HS-5 (cell line): ENCODE results near the gene ADGRL1.
"Not testable (repeated sequence)": the region's sequence is repeated elsewhere in the genome, so short reads cannot be mapped to it uniquely, and the experiment has no call there.

Experiments used
- DNase-seq: peaks from one replicate; pipeline ENCODE4 v3.0.0-alpha.2; 2012; ENCODE audit warnings: low read depth

The ADGRL1 gene

DNA sequence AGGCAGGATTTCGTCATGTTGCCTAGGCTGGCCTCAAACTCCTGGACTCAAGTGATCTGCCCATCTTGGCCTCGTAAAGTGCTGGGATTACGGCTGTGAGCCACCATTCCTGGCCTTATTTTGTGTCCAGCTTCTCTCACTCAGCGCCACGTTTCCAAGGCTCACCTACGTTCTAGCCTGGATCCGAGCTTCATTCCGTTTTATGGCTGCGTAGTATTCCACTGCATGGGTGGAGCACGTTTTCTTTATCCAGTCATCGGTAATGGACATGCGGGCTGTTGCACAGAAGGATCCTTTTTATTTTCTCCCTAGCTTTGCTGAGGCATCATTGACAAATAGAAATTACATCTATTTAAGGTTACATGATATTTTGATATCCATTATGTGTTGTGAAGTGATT, 16.6 kb downstream of the ADGRL1 start:
- DNase-seq = no peak

DNA sequence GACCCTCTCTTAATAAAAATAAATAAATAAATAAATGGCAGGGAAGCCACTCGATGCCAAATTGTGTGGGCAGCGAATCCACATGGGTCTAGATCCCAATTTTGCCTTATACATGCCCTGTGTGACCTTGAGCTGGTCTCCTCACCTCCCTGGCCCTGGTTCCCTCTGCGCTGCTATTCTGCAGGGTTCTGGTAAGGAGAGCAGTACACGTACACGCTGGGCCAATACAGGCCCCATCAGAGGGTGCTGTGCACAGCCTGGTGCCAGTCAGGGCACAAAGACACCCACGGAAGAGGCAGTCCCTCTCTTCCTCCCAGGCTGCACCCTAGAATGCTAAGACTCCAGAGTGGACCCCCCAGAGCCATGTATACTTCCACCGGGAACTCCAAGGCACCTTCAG, 17.9 kb downstream of the ADGRL1 start:
- not testable (repeated sequence) for DNase-seq

DNA sequence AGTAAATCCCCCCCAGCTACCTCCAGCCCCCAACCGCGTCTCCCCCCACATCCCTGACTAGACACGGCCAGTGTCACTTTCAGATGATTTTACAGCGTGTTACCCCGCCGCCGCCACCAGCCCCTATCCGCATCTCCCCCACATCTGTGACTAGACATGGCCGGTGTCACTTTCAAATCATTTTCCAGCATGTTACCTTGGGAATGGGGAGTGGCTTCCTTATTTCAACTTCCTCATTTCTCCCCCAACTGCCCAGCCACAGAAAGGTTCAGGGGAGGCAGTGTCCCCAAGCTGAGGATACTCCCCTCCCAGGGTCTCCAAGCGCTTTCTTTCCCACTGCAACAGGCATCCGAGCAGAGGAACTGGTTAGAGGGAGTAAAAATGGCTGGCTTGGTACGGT, 18.4 kb downstream of the ADGRL1 start:
- DNase-seq = no peak

DNA sequence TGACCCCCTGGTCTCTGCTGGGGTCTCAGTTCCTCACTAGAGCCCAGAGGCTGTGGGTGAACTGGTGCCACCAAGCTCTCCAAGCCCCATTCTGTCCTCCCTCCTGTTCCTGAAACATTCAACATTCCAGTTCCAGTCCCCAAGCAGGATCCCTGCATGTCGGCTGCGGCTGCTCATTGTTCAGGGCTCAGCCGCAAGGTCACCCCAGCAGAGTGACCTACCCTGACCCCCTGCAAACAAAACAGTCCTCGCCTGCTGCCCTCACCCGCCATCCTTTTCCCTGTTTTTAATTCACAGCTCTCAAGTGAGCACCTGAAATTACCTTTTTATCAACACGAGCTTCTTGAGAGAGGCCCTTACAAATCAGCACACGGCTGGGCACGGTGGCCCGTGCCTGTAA, 19.3 kb downstream of the ADGRL1 start:
- DNase-seq = not testable (repeated sequence)

DNA sequence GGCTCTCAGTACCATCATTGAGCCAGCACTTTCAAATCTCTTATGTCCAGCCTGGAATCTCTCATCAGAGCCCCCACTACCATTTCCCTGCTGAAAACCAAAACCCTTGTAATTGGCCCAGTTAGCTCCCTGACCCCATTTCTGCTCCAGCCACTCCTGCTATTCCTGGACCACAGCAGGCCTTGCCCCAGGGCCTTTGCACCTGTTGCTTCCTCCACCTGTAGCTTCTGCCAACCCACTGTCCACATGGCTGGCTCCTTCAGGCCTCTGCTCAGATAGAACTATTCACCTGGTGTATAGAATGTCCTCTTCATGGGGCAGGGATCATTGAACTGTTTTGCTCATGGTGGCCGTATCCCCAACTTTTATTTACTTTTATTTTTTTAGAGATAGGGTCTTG, 20.3 kb downstream of the ADGRL1 start:
- DNase-seq = not testable (repeated sequence)

DNA sequence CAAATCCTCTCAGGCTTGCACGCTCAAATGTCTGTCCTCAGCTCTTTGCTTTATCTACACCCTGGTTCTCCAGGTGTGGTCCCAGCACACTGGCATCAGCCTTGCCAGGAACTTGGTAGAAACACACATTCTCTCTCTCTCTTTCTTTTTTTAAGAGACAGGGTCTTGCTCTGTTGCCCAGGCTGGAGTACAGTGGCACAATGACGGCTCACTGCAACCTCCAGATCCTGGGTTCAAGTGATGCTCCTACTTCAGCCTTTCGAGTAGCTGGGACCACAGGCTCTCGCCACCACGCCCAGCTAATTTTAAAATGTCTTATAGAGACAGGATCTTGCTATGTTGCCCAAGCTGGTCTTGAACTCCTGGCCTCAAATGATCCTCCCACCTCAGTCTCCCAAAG, 20.8 kb downstream of the ADGRL1 start:
- no peak for DNase-seq

DNA sequence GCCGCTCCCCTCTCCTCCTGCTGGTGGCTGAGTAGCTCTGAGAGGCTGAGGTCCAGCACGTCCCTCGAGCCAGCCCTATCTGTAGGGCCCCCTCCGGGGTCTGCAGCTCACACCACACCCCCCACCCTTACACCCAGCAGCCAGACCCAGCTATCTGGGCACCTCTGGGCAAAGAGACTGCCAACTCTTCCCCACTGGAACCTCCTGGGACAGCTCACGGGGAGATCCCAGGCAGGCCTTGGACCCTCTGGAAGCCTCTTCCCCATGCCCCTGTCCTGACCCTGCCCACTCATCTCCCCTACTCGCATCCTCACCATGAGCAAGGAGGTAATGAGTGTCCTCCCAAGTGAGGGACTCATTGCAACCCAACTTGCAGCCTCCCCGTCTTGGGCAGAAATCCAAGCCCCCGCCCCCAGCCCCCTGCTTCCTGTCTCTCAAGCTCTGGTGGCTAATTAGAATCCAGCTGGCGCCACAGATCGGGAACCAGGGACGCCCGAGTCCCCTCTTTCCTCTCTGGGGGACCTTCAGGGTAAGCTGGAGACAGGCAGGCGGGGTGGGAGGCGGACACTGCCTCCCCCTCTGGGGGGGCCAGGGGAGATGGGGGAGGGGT, 22.1 kb downstream of the ADGRL1 start:
- DNase-seq = no peak

DNA sequence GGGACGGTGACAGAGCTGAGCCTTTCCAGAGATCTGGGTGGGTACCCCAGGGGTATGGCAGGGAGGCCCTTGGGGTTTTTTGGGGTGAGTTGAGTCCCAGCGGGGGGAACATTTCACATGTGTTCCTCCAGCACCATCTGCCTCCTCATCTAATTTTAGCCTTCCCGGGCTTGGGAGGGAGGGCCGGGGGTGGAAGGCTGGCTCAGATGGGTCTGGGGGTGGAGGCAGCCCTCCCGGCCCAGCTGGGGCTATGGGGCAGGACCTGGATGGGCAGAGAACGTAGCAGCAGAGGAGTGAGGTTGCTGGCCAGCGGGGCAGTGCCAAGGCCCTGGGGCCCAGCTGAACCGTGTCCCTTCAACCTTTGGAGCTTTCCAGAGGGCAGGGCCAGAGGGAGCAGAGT, 23.5 kb downstream of the ADGRL1 start:
- DNase-seq = no peak

DNA sequence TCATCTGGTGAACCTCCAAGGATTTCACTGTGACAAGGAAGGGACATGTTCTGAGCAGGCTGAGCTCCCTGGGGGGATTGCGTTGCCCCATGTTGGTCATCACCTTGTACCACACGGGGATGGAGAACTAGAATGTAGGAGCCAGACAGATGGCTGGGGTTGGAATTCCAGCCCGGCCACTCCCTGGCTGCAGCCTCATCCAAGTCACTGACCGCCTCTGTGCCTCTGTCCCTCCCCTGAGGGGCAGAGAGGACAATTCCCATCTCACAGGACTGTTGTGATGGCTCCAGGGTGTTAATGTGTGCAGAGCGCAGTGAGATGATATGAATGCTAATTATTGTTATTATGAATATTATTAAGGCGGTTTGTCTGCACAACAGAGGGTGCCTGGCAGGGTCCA, 24.1 kb downstream of the ADGRL1 start:
- DNase-seq = no peak

DNA sequence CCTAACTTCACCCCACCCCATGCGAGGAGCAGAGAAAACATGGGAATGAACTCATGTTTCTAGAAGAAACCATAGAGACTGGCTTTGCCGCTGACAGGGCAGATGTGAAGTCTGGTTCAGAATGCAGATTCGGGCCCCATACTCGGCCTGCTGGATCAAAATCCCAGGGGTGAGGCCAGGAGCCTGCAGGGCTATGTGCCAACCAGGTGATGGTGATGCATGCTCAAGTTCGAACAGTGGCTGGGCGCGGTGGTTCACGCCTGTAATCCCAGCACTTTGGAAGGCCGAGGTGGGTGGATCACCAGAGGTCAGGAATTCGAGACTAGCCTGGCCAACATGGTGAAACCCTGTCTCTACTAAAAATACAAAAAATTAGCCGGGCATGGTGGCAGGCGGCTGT, 24.8 kb downstream of the ADGRL1 start:
- not testable (repeated sequence) for DNase-seq

DNA sequence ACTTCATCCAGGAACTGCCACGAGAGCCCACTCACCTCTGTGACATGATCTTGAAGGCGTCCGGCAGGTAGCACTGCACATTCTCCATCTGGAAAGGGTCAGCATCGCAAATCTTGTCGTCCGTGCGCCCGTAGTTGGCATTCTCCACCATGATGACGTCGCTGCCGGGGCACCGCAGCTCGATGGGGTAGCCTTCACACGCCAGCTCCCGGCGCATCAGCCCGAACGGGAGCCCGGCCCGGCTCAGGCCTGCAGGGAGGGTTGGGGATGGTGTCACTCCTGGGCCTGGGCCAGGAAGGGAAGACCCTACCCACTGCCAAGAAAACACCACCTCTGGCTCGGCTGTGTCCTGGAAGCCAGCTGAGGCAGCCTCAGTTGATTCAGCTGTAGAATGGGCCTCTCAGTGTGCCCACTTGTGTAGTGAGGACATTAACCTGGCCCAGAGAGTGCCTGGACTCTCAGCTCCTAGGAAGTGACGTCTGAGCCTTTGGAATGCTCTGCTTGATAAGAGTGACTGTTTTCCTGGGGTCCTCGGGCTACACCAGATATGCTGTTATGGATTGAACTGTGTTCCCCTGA, 28.4 kb downstream of the ADGRL1 start:
- no peak for DNase-seq

DNA sequence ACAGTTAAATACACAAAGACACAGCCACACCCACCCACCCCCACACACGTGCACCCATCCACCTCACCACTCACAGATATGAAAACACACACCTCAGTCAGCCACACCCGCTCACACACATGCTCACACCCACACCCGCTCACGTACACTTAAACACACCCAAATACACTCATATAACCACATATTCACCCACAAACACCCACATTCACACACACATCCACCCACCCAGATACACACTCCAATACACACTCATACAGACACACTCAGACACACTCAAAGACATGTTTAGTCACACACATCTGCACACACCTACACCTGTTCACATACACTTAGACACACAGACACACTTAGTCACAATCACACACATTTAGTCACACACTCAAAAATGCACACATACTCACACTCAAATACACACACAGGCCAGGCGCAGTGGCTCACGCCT, 30.6 kb downstream of the ADGRL1 start:
- no peak for DNase-seq

DNA sequence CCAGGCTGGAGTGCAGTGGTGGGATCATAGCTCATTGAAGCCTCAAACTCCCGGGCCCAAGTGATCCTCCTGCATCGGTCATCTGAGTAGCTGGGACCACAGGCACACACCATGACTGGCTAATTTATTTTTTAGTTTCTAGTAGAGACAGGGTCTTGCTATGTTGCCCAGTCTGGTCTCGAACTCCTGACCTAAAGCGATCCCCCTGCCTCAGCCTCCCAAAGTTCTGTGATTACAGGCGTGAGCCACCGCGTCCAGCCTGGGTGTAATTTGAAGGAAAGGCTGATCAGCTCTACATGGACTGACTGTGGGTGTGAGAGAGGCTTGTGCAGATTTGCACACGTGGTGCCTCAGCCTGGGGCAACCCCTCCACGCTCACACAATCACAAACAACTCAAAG, 31.1 kb downstream of the ADGRL1 start:
- DNase-seq = no peak

DNA sequence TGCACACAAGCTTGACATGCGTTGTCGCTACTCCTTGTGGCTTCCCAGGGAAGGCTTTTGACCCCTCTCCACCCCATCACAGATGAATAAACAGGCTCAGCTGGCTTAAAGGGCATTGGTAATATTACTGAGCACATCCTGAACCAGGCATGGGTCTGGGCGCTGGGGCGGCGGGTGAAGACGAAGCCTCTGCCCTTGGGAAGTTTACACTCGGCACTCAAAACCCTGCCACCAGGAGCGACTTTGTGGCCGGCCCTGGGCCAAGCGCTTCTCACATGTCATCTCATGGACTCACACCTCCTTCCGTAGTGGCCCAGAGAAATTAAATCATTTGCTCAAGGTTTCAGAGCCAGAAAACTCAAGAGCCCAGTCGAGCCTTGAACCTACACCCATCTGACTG, 37.0 kb downstream of the ADGRL1 start:
- no peak for DNase-seq

DNA sequence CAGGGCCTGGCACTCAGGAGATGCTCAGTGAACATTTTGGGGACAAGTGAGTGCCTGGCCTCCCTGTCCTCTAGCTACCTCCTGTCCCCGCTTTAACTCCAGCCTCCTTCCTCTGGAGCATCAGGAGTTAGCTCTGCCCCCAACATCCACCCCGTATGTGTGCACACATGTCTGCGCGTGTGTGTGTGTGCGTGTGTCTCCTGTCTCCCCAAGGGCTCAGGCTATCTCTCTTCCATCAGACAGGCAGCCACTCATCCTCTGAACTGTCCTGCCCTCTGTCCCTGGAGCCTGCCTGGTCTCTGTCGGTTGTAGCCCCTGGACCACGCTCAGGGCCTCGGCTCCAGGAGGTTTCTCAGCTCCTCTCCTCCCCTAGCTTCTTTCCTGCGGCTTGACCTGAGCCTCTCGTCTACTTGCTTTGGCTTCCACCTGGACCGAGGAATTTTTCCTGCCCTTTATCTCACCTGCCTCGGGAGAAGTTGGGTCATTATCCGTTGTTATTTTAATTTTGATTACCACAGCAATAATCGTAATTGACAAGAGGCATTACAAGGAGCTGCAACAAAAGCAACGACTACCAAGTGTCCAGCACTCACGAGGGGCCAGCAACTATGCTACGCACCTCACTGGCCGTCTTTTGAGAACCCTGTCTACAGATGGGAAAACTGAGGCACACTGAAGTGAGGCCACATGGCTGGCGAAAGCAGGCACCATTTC, 37.6 kb downstream of the ADGRL1 start:
- DNase-seq = no peak

DNA sequence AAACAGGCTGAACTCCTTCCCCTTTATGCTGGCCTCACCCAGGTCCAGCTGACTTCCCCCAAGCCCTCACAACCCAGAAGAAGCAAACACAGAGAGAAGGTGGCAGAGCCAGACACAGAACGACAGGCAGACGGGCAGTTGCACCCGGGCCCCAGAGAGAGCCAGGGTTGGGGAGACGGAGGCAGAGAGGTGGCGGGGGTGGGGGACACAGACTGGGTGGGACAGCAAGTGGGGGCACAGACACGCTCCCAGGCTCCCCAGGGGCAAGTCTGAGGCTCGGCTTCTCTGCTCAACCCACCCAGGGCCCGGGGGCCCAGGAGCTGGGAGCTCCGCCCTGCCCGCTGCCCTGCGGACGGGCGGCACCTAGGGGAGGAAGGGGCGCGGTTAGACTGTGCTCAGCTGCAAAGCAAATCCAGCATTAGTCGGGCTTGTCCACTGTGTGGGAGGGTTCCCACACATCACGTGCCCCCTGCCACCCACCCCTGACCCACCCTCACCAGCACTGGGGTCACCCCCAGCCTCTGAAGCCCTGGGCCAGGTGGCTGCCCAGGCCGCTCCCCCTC, 38.3 kb downstream of the ADGRL1 start:
- no peak for DNase-seq

DNA sequence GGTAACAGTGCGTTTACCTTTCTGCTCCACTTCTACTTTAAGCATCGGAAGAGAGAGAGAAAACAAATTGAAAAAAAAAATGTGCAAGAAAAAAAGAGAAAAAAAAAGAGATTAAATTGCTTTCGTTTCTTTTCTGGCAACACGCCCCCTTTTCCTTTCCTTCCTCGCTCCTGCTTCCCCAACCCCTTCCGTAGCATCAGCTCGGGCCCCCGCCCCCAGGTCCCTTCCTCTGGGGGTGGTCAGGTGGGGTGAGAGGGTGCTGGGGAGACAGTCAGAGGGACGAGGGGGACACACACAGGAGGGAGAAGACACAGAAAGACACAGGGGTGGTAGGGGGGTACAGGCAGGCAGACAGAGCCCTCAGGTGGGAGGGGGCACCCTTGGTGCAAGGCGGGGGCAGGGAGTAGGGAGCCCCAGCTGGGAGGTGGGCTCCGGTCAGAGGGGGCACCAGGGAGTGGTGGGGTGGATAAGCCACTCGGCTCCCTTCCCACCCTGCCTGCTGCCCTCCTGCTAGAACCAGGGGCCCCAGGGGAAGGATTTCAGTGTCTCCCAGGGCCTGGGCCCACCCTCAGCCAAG, 38.9 kb downstream of the ADGRL1 start:
- no peak for DNase-seq

DNA sequence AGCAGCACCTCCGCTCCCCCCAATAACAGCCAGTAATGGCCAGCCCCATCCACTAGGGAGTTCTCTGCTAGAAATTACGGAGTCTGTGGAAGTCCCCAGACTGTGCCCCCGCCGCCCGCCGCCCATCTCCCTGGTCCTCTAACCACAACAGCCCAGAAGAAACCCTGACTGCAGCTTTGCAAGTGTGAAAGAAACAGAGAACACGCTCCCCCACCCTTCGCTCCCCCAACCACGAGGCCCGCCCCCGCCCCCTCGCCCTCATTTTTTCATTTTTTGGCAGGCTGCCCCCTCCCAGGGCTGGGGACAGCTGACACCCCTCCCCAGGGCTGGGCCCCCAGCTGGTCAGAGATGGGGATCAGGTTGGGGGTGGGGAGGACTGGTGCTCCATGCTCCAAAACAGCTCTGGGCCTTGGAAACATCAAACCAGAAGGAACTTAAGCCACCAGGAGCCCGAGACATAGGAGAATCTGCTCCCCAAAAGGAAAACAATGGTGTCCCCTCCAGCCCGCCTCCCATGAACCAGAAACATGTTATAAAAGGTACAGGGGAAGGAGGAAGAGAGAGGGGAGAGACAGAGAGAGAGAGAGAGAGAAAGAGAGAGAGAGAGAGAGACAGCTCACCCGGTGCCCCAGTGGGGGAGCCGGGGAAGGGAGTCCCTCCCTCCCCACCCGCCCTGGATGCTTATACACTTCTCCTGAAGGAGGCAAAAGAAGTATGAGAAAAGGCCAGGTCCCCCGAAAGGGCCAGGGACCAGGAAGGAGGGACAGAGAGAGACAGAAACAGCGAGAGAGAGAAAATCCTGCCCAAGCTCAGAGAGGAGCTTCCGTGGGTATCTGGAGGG, 39.8 kb downstream of the ADGRL1 start:
- no peak for DNase-seq

DNA sequence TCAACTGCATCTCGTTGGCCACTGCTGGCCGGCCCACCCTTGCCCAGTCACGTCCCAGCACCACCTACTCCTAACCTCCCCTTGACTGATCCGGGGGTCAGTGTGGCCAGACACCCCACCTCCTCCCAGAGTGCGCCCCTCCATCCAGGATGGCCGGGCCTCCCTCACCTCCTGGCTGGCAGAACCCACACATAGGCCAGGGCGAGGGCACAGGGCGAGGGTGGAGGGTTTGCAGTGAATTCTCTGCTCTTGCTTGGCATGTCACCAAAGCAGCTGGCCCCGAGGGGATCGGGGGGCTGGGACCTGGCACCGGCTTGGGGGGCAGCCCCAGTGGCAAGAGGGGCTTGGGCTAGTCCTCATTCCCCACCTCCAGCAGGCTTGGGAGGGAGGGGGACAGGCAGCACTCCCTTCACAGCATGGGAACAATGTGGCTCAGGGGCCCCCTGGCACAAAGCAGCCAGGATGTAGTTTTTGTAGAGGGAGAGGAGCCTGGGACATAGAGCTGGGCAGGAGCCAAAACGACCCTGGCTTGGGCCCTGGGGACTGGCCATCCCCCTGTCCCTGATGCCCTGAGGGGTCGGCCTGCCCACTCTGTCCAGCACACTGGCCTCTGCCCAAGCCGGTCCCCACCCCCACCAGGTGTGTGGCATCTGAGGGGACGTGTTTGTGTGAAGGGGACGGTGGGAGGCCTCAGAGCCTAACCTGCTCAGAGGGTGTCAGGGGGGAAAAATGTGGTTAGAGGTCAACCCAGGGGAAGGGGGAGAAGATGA, 41.1 kb downstream of the ADGRL1 start:
- DNase-seq = no peak

DNA sequence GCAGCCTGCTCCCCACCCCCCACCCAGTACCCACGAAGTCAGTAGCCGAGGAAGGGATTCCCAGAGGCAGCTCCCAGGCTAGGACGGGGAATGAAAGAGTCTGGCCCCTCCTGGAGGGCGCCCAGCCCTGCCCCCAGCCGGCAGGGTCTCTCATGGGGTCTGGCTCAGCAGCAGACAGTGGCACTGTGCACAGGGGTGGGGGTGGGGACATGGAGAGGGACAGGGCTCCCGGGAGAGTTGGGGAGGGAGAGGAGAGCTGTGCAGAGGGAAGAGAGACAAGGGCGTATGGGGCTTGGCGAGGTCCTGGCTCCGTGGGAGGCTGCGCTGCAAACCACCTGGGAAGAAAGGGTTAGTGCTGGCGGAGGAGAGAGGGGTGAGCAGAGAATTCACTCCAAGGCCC, 41.9 kb downstream of the ADGRL1 start:
- no peak for DNase-seq

DNA sequence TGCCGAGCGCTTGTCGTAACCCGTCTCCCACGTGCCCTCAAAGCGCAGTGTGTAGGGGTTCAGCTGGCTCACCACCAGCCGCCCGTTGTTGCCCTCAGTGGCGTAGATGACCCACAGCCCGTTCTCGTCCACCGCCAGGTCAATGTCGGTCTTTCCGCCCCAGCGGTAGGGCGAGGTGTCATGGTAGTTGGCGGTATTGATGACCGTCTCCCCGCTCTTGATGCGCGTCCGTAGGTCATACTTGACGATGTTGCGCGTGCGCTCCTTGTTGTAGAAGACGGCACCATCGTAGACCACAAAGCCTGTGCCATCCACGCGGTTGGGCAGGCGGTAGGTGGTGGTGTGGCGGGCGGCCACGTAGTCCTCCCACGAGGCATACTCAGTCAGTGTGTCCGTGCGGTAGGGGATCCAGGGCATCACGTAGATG, 43.1 kb downstream of the ADGRL1 start:
- no peak for DNase-seq
